ENCODE results near the gene ADCY5.

The ADCY5 gene

GRCh38 chr3:123385499-123385898 is 63.4 kb downstream of the ADCY5 start:
- TF ChIP-seq CTCF (IDR thresholded peaks at IDR 0.05; ENCODE audit: control insufficient read depth, insufficient read depth, low read depth, low read length, missing control alignments), result no peak
- H3K4me3 ChIP-seq (ENCODE audit: control insufficient read depth, low read depth, low read length), result no peak overlapping the region
- no peak for DNase-seq (ENCODE audit: low read depth)

GRCh38 chr3:123385001-123385401 is 63.9 kb downstream of the ADCY5 start:
- no peak for DNase-seq (ENCODE audit: low read depth)
- TF ChIP-seq CTCF (IDR thresholded peaks at IDR 0.05; ENCODE audit: control insufficient read depth, insufficient read depth, low read depth, low read length, missing control alignments), result no peak
- H3K4me3 ChIP-seq (ENCODE audit: control insufficient read depth, low read depth, low read length), result no peak overlapping the region

GRCh38 chr3:123384256-123384655 is 64.6 kb downstream of the ADCY5 start:
- H3K4me3 ChIP-seq (ENCODE audit: control insufficient read depth, low read depth, low read length), result no peak overlapping the region
- no peak for TF ChIP-seq CTCF (IDR thresholded peaks at IDR 0.05; ENCODE audit: control insufficient read depth, insufficient read depth, low read depth, low read length, missing control alignments)
- DNase-seq (ENCODE audit: low read depth), result no peak

GRCh38 chr3:123383091-123384053 is 65.5 kb downstream of the ADCY5 start:
- TF ChIP-seq CTCF (IDR thresholded peaks at IDR 0.05; ENCODE audit: control insufficient read depth, insufficient read depth, low read depth, low read length, missing control alignments), result no peak
- DNase-seq (ENCODE audit: low read depth), result no peak
- no peak overlapping the region for H3K4me3 ChIP-seq (ENCODE audit: control insufficient read depth, low read depth, low read length)

- DNase-seq (ENCODE audit: low read depth), result no peak
- H3K4me3 ChIP-seq (ENCODE audit: control insufficient read depth, low read depth, low read length), result no peak overlapping the region
- no peak for TF ChIP-seq CTCF (IDR thresholded peaks at IDR 0.05; ENCODE audit: control insufficient read depth, insufficient read depth, low read depth, low read length, missing control alignments)
These were observed 68.6 kb downstream of the ADCY5 start for GRCh38 chr3:123380261-123380660.

GRCh38 chr3:123379041-123379830 is 69.7 kb downstream of the ADCY5 start:
- TF ChIP-seq CTCF (IDR thresholded peaks at IDR 0.05; ENCODE audit: control insufficient read depth, insufficient read depth, low read depth, low read length, missing control alignments), result no peak
- no peak overlapping the region for H3K4me3 ChIP-seq (ENCODE audit: control insufficient read depth, low read depth, low read length)
- DNase-seq (ENCODE audit: low read depth), result no peak

Data from AG09309 (cell line).